ENCODE data around the gene CCNB2.
"Not testable (repeated sequence)": the region's sequence is repeated elsewhere in the genome, so short reads cannot be mapped to it uniquely, and the experiment has no call there.

The CCNB2 gene

GRCh38 chr15:59120937-59121336, 16.0 kb downstream of the CCNB2 start:
- peaks cover 89% of the 10 kb centered on the region for H3K36me3 ChIP-seq (ENCODE audit: insufficient read depth, low read length)
- no peak overlapping the region for H3K9ac ChIP-seq (ENCODE audit: insufficient read length)
- no peaks in the 10 kb centered on the region for H3K9me3 ChIP-seq (ENCODE audit: low read depth, low read length)
- TF ChIP-seq FOXP2 (optimal IDR thresholded peaks at IDR 0.05; ENCODE audit: control extremely low read depth, extremely low read length, insufficient read depth) (no peak), POLR2AphosphoS5 (IDR thresholded peaks at IDR 0.05; ENCODE audit: borderline replicate concordance, low read depth, low read length) (no peak), EZH2 (IDR thresholded peaks at IDR 0.05) (no peak)
- no peak overlapping the region for H3K4me3 ChIP-seq
- DNase-seq (ENCODE audit: low read depth, low spot score): no peak
- no peak overlapping the region for H3K27ac ChIP-seq

GRCh38 chr15:59124261-59124660, 19.3 kb downstream of the CCNB2 start:
- H3K36me3 ChIP-seq (ENCODE audit: insufficient read depth, low read length): peaks cover 72% of the 10 kb centered on the region
- no peak overlapping the region for H3K27ac ChIP-seq
- DNase-seq (ENCODE audit: low read depth, low spot score): no peak
- TF ChIP-seq FOXP2 (optimal IDR thresholded peaks at IDR 0.05; ENCODE audit: control extremely low read depth, extremely low read length, insufficient read depth) (no peak), EZH2 (IDR thresholded peaks at IDR 0.05) (no peak), POLR2AphosphoS5 (IDR thresholded peaks at IDR 0.05; ENCODE audit: borderline replicate concordance, low read depth, low read length) (no peak)
- no peak overlapping the region for H3K4me3 ChIP-seq
- no peaks in the 10 kb centered on the region for H3K9me3 ChIP-seq (ENCODE audit: low read depth, low read length)
- H3K9ac ChIP-seq (ENCODE audit: insufficient read length): no peak overlapping the region

- H3K27ac ChIP-seq; H3K9ac ChIP-seq (ENCODE audit: insufficient read length); H3K4me3 ChIP-seq; DNase-seq (ENCODE audit: low read depth, low spot score); H3K9me3 ChIP-seq (ENCODE audit: low read depth, low read length): not testable (repeated sequence)
- peaks cover 74% of the 10 kb centered on the region for H3K36me3 ChIP-seq (ENCODE audit: insufficient read depth, low read length)
Measured at GRCh38 chr15:59125683-59126082, 20.7 kb downstream of the CCNB2 start.

- H3K36me3 ChIP-seq (ENCODE audit: insufficient read depth, low read length): peaks cover 82% of the 10 kb centered on the region
- H3K9me3 ChIP-seq (ENCODE audit: low read depth, low read length): not testable (repeated sequence)
Measured at GRCh38 chr15:59127255-59127654, 22.3 kb downstream of the CCNB2 start.

GRCh38 chr15:59131456-59131855, 26.5 kb downstream of the CCNB2 start:
- no peak for DNase-seq (ENCODE audit: low read depth, low spot score)
- no peak overlapping the region for H3K4me3 ChIP-seq
- H3K27ac ChIP-seq: no peak overlapping the region
- H3K9ac ChIP-seq (ENCODE audit: insufficient read length): no peak overlapping the region
- H3K36me3 ChIP-seq (ENCODE audit: insufficient read depth, low read length): peaks cover 73% of the 10 kb centered on the region
- no peaks in the 10 kb centered on the region for H3K9me3 ChIP-seq (ENCODE audit: low read depth, low read length)
- TF ChIP-seq FOXP2 (optimal IDR thresholded peaks at IDR 0.05; ENCODE audit: control extremely low read depth, extremely low read length, insufficient read depth) (no peak), POLR2AphosphoS5 (IDR thresholded peaks at IDR 0.05; ENCODE audit: borderline replicate concordance, low read depth, low read length) (no peak), EZH2 (IDR thresholded peaks at IDR 0.05) (no peak)

More at GRCh38 chr15:59127255-59127654, 22.3 kb downstream of the CCNB2 start:
- H3K27ac ChIP-seq; H3K9ac ChIP-seq (ENCODE audit: insufficient read length); H3K4me3 ChIP-seq; DNase-seq (ENCODE audit: low read depth, low spot score): not testable (repeated sequence)

- DNase-seq (ENCODE audit: low read depth, low spot score): no peak
- Histone ChIP-seq H3K9ac (ENCODE audit: insufficient read length) (no peak overlapping the region), H3K27ac (no peak overlapping the region), H3K36me3 (ENCODE audit: insufficient read depth, low read length) (peaks cover 71% of the 10 kb centered on the region), H3K9me3 (ENCODE audit: low read depth, low read length) (no peaks in the 10 kb centered on the region), H3K4me3 (no peak overlapping the region)
- no peak for TF ChIP-seq FOXP2 (optimal IDR thresholded peaks at IDR 0.05; ENCODE audit: control extremely low read depth, extremely low read length, insufficient read depth)
- TF ChIP-seq EZH2 (IDR thresholded peaks at IDR 0.05): no peak
- TF ChIP-seq POLR2AphosphoS5 (IDR thresholded peaks at IDR 0.05; ENCODE audit: borderline replicate concordance, low read depth, low read length): no peak
Measured at GRCh38 chr15:59131969-59132562, 27.1 kb downstream of the CCNB2 start.

- no peak for TF ChIP-seq POLR2AphosphoS5 (IDR thresholded peaks at IDR 0.05; ENCODE audit: borderline replicate concordance, low read depth, low read length)
- TF ChIP-seq FOXP2 (optimal IDR thresholded peaks at IDR 0.05; ENCODE audit: control extremely low read depth, extremely low read length, insufficient read depth): no peak
- TF ChIP-seq EZH2 (IDR thresholded peaks at IDR 0.05): no peak
- H3K27ac ChIP-seq: no peak overlapping the region
- H3K9ac ChIP-seq (ENCODE audit: insufficient read length): no peak overlapping the region
- no peaks in the 10 kb centered on the region for H3K9me3 ChIP-seq (ENCODE audit: low read depth, low read length)
- H3K4me3 ChIP-seq: no peak overlapping the region
- peaks cover 67% of the 10 kb centered on the region for H3K36me3 ChIP-seq (ENCODE audit: insufficient read depth, low read length)
- DNase-seq (ENCODE audit: low read depth, low spot score): no peak
Measured at GRCh38 chr15:59133929-59134427, 29.0 kb downstream of the CCNB2 start.

- Histone ChIP-seq H3K4me3 (no peak overlapping the region), H3K9ac (ENCODE audit: insufficient read length) (no peak overlapping the region), H3K36me3 (ENCODE audit: insufficient read depth, low read length) (peaks cover 48% of the 10 kb centered on the region; the same call in 1 of the 2 replicates), H3K27ac (no peak overlapping the region), H3K9me3 (ENCODE audit: low read depth, low read length) (no peaks in the 10 kb centered on the region)
- no peak for TF ChIP-seq POLR2AphosphoS5 (IDR thresholded peaks at IDR 0.05; ENCODE audit: borderline replicate concordance, low read depth, low read length)
- TF ChIP-seq FOXP2 (optimal IDR thresholded peaks at IDR 0.05; ENCODE audit: control extremely low read depth, extremely low read length, insufficient read depth): no peak
- no peak for TF ChIP-seq EZH2 (IDR thresholded peaks at IDR 0.05)
- DNase-seq (ENCODE audit: low read depth, low spot score): no peak
Measured at GRCh38 chr15:59137566-59137965, 32.6 kb downstream of the CCNB2 start.

GRCh38 chr15:59138243-59138642, 33.3 kb downstream of the CCNB2 start:
- H3K36me3 ChIP-seq (ENCODE audit: insufficient read depth, low read length): peaks cover 43% of the 10 kb centered on the region; the same call in 1 of the 2 replicates
- H3K9me3 ChIP-seq (ENCODE audit: low read depth, low read length): no peaks in the 10 kb centered on the region
- H3K9ac ChIP-seq (ENCODE audit: insufficient read length): no peak overlapping the region
- H3K4me3 ChIP-seq: no peak overlapping the region
- no peak for DNase-seq (ENCODE audit: low read depth, low spot score)
- TF ChIP-seq FOXP2 (optimal IDR thresholded peaks at IDR 0.05; ENCODE audit: control extremely low read depth, extremely low read length, insufficient read depth): no peak
- TF ChIP-seq POLR2AphosphoS5 (IDR thresholded peaks at IDR 0.05; ENCODE audit: borderline replicate concordance, low read depth, low read length): no peak
- no peak for TF ChIP-seq EZH2 (IDR thresholded peaks at IDR 0.05)
- H3K27ac ChIP-seq: no peak overlapping the region

Measured in SK-N-MC (cell line).